Neural progenitor cell (in vitro differentiated cells): ENCODE results near the gene TRAF1. TPM values are rescaled to one million over a fixed set of nuclear protein-coding genes. Genes with fewer than 3 reads are reported as not detected.

ENCODE experiments used
- DNase-seq: peaks from one replicate; pipeline ENCODE4 v3.0.0-alpha.2; 2016; ENCODE audit warnings: low spot score
- H2AFZ ChIP-seq: fragments of 200-600 bp; sonication (generic); replicated peaks from 2 replicates; pipeline ENCODE4 v1.6.1; 2016; ENCODE audit warnings: antibody characterized with exemption
- H3F3A ChIP-seq: fragments of 200-600 bp; sonication (generic); 2 replicates; pipeline ENCODE4 v1.6.1; 2016; ENCODE audit warnings: antibody characterized with exemption, low read depth
- H3K27ac ChIP-seq: fragments of 200-600 bp; sonication (generic); 2 replicates; pipeline ENCODE4 v1.5.1; 2016; ENCODE audit warnings: mild to moderate bottlenecking
- H3K27me3 ChIP-seq: fragments of 200-600 bp; sonication (generic); 2 replicates; pipeline ENCODE4 v1.6.1; 2016; ENCODE audit warnings: mild to moderate bottlenecking, moderate library complexity
- H3K36me3 ChIP-seq: fragments of 200-600 bp; sonication (generic); 2 replicates; pipeline ENCODE4 v1.5.1; 2016
- H3K4me1 ChIP-seq: fragments of 200-600 bp; sonication (generic); 2 replicates; pipeline ENCODE4 v1.6.1; 2016; ENCODE audit warnings: mixed run types
- H3K4me2 ChIP-seq: fragments of 200-600 bp; sonication (generic); 2 replicates; pipeline ENCODE4 v1.6.1; 2016
- H3K4me3 ChIP-seq: fragments of 200-600 bp; sonication (generic); 2 replicates; pipeline ENCODE4 v1.5.1; 2016
- H3K79me2 ChIP-seq: fragments of 200-600 bp; sonication (generic); 2 replicates; pipeline ENCODE4 v1.6.1; 2016; ENCODE audit warnings: low read depth
- H3K9ac ChIP-seq: fragments of 200-600 bp; sonication (generic); 2 replicates; pipeline ENCODE4 v1.6.1; 2016
- H3K9me3 ChIP-seq: fragments of 200-600 bp; sonication (generic); 2 replicates; pipeline ENCODE4 v1.5.1; 2016; ENCODE audit warnings: low read depth
- H4K20me1 ChIP-seq: fragments of 200-600 bp; sonication (generic); 2 replicates; pipeline ENCODE4 v1.6.1; 2016; ENCODE audit warnings: low read depth
- H3K27ac Mint-ChIP-seq: 3 replicates; pipeline ENCODE4 v1.8.0; 2021; ENCODE audit warnings: mixed read lengths
- H3K27me3 Mint-ChIP-seq: 2 replicates; pipeline ENCODE4 v1.8.0; 2022; ENCODE audit warnings: low read depth, mild to moderate bottlenecking, inconsistent platforms, moderate library complexity, mixed read lengths; ENCODE audit not compliant: insufficient read depth
- H3K36me3 Mint-ChIP-seq: 3 replicates; pipeline ENCODE4 v1.8.0; 2021; ENCODE audit warnings: mixed read lengths
- H3K4me1 Mint-ChIP-seq: 3 replicates; pipeline ENCODE4 v1.8.0; 2021; ENCODE audit warnings: mixed read lengths
- H3K4me3 Mint-ChIP-seq: 3 replicates; pipeline ENCODE4 v1.8.0; 2021; ENCODE audit warnings: mild to moderate bottlenecking, moderate library complexity, mixed read lengths
- H3K9me3 Mint-ChIP-seq: 3 replicates; pipeline ENCODE4 v1.8.0; 2020; ENCODE audit warnings: mixed read lengths
- CTCF ChIP-seq: fragments of 200-600 bp; sonication (generic); IDR thresholded peaks from 2 replicates; pipeline ENCODE4 v1.5.1; 2017; ENCODE audit warnings: antibody characterized with exemption, mild to moderate bottlenecking
- EZH2 ChIP-seq: fragments of 200-600 bp; sonication (generic); IDR thresholded peaks from 2 replicates; pipeline ENCODE4 v1.6.1; 2017; ENCODE audit warnings: antibody characterized with exemption, mild to moderate bottlenecking, moderate library complexity
- EZH2phosphoT487 ChIP-seq: fragments of 200-600 bp; sonication (generic); IDR thresholded peaks from 2 replicates; pipeline ENCODE4 v1.6.1; 2017; ENCODE audit warnings: antibody characterized with exemption
- total RNA-seq: library from RNA; depleted of rRNA; stranded (reverse); fragments of >200 nt; gene quantifications from 2 replicates; pipeline ENCODE4 v1.2.3, GENCODE V29; 2015; ENCODE audit warnings: low replicate concordance

Gene TRAF1
- total RNA-seq, 1 donor from 2014 or later, result 3.2 TPM

DNA sequence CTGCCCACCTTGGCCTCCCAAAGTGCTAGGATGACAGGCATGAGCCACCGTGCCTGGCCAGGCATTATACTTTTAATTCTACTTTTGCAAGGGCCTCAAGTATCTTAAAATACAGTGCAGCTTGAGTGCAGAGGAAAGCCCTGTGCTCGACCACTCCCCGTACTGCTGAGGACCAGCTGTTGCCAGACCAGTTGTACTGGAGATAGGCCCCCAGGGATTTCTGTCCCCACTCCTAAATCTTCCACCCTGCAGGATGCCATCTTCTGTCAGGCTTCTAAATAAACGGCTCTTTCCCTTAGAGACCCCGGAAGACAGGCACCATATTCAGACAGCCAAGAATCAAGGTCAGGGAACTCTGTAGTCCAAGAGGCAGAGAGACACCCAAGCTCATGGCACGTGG lies 67.2 kb downstream of the TRAF1 start:
- Histone ChIP-seq H3K9me3 (no peaks in the 10 kb centered on the region), H3K27me3 (no peaks in the 10 kb centered on the region), H3K27ac (no peak overlapping the region), H3K4me1 (no peaks in the 10 kb centered on the region), H3K36me3 (no peaks in the 10 kb centered on the region), H3K4me2 (no peak overlapping the region), H3K79me2 (no peaks in the 10 kb centered on the region), H3F3A (no peaks in the 10 kb centered on the region), H4K20me1 (no peaks in the 10 kb centered on the region), H3K4me3 (no peak overlapping the region), H3K9ac (no peak overlapping the region), H2AFZ (no peak overlapping the region)
- no peak for DNase-seq
- Mint-ChIP-seq H3K27ac (no peak overlapping the region), H3K4me3 (no peak overlapping the region), H3K9me3 (no peaks in the 10 kb centered on the region), H3K27me3 (no peaks in the 10 kb centered on the region), H3K36me3 (peaks cover 16% of the 10 kb centered on the region), H3K4me1 (no peaks in the 10 kb centered on the region)
- TF ChIP-seq EZH2phosphoT487 (no peak), CTCF (no peak), EZH2 (no peak)

GRCh38 chr9:120857902-120858301 lies 68.7 kb downstream of the TRAF1 start:
- no peak overlapping the region for H3K4me3 Mint-ChIP-seq
- Histone ChIP-seq H3K4me2 (no peak overlapping the region), H3K27me3 (no peaks in the 10 kb centered on the region), H3K9me3 (no peaks in the 10 kb centered on the region), H4K20me1 (no peaks in the 10 kb centered on the region), H3K9ac (no peak overlapping the region), H3K27ac (no peak overlapping the region), H3K79me2 (no peaks in the 10 kb centered on the region), H2AFZ (no peak overlapping the region), H3K4me3 (no peak overlapping the region), H3K36me3 (no peaks in the 10 kb centered on the region), H3K4me1 (peaks cover 4% of the 10 kb centered on the region), H3F3A (no peaks in the 10 kb centered on the region)
- H3K36me3 Mint-ChIP-seq, result peaks cover 11% of the 10 kb centered on the region
- no peaks in the 10 kb centered on the region for H3K27me3 Mint-ChIP-seq
- TF ChIP-seq CTCF, result no peak
- no peak for TF ChIP-seq EZH2phosphoT487
- no peak for TF ChIP-seq EZH2
- no peak overlapping the region for H3K27ac Mint-ChIP-seq
- peaks cover under 1% of the 10 kb centered on the region for H3K4me1 Mint-ChIP-seq
- no peaks in the 10 kb centered on the region for H3K9me3 Mint-ChIP-seq
- no peak for DNase-seq

DNA sequence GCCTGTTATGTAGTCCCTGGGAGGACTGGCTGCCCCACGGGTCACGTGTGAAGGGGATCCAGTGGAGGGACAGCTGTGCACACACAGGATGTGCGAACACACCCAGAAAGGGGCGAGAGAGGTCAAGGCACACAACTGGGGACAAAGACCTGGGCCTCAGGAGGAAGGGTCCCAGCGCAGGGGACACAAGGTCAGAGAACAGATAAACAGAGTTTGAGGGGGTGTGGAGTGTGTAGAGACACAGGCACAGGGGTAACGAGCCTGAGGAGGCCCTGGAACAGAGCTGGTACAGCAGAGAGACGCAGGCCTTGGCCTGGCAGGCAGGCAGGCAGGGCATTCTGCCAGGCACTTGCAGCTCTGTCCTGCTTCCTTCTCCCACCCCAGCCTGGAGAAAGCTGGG lies 69.1 kb downstream of the TRAF1 start:
- H3K27me3 ChIP-seq, result no peaks in the 10 kb centered on the region

More for the DNA sequence above, 69.1 kb downstream of the TRAF1 start:
- H3K79me2 ChIP-seq, result no peaks in the 10 kb centered on the region
- Mint-ChIP-seq H3K9me3 (no peaks in the 10 kb centered on the region), H3K4me3 (no peak overlapping the region), H3K27ac (no peak overlapping the region), H3K4me1 (peaks cover 5% of the 10 kb centered on the region), H3K27me3 (no peaks in the 10 kb centered on the region), H3K36me3 (peaks cover 11% of the 10 kb centered on the region)
- no peak for TF ChIP-seq CTCF
- no peak for TF ChIP-seq EZH2phosphoT487
- TF ChIP-seq EZH2, result no peak
- H3K4me2 ChIP-seq, result no peak overlapping the region
- H3F3A ChIP-seq, result peaks cover under 1% of the 10 kb centered on the region
- no peak for DNase-seq
- H4K20me1 ChIP-seq, result no peaks in the 10 kb centered on the region
- H3K36me3 ChIP-seq, result no peaks in the 10 kb centered on the region
- H3K9ac ChIP-seq, result no peak overlapping the region
- H3K4me3 ChIP-seq, result no peak overlapping the region
- H2AFZ ChIP-seq, result no peak overlapping the region
- no peaks in the 10 kb centered on the region for H3K9me3 ChIP-seq
- H3K4me1 ChIP-seq, result peaks cover 8% of the 10 kb centered on the region
- H3K27ac ChIP-seq, result no peak overlapping the region
